H9 (cell line): ENCODE data around the gene SPESP1. TPM values are rescaled to one million over a fixed set of nuclear protein-coding genes. Genes with fewer than 3 reads are reported as not detected.

Source experiments
- DNase-seq: peaks from one replicate; pipeline ENCODE4 v3.0.0-alpha.2; 2017
- H2AFZ ChIP-seq: one replicate; pipeline ENCODE4 v1.6.1; 2013; ENCODE audit warnings: mild to moderate bottlenecking, low read length, control low read depth, moderate library complexity
- H2AK5ac ChIP-seq: 2 replicates; pipeline ENCODE4 v1.6.1; 2013; ENCODE audit warnings: low read length, control low read depth, mixed read lengths; ENCODE audit not compliant: insufficient read length
- H2BK120ac ChIP-seq: one replicate; pipeline ENCODE4 v1.6.1; 2013; ENCODE audit warnings: low read depth, mild to moderate bottlenecking, low read length, control low read depth, inconsistent platforms; ENCODE audit not compliant: poor library complexity, severe bottlenecking
- H2BK12ac ChIP-seq: 2 replicates; pipeline ENCODE4 v1.6.1; 2013; ENCODE audit warnings: low read length, control low read depth, mixed read lengths, low read depth; ENCODE audit not compliant: insufficient read length
- H2BK15ac ChIP-seq: 2 replicates; pipeline ENCODE4 v1.6.1; 2013; ENCODE audit warnings: low read depth, low read length, control low read depth
- H2BK20ac ChIP-seq: one replicate; pipeline ENCODE4 v1.6.1; 2013; ENCODE audit warnings: low read depth, mild to moderate bottlenecking, low read length, control low read depth, inconsistent platforms; ENCODE audit not compliant: poor library complexity, severe bottlenecking
- H2BK5ac ChIP-seq: 2 replicates; pipeline ENCODE4 v1.6.1; 2013; ENCODE audit warnings: low read length, control low read depth, mixed read lengths; ENCODE audit not compliant: insufficient read length
- H3K14ac ChIP-seq: 2 replicates; pipeline ENCODE4 v1.6.1; 2013; ENCODE audit warnings: low read length, control low read depth; ENCODE audit not compliant: insufficient read depth
- H3K18ac ChIP-seq: 2 replicates; pipeline ENCODE4 v1.6.1; 2013; ENCODE audit warnings: low read depth, mild to moderate bottlenecking, mixed read lengths, low read length, control low read depth; ENCODE audit not compliant: insufficient read length
- H3K23ac ChIP-seq: 2 replicates; pipeline ENCODE4 v1.6.1; 2013; ENCODE audit warnings: low read length, control low read depth, mixed read lengths, low read depth; ENCODE audit not compliant: insufficient read length
- H3K23me2 ChIP-seq: 2 replicates; pipeline ENCODE4 v1.6.1; 2013; ENCODE audit warnings: low read depth, mild to moderate bottlenecking, mixed read lengths, low read length, control low read depth; ENCODE audit not compliant: insufficient read length, poor library complexity, severe bottlenecking
- H3K27ac ChIP-seq: 2 replicates; pipeline ENCODE4 v1.5.1; 2013; ENCODE audit warnings: low read length, control low read depth, mixed read lengths, low read depth; ENCODE audit not compliant: insufficient read length
- H3K27me3 ChIP-seq: 2 replicates; pipeline ENCODE4 v1.6.1; 2013; ENCODE audit warnings: low read length, control low read depth, inconsistent platforms; ENCODE audit not compliant: insufficient read depth
- H3K4ac ChIP-seq: 2 replicates; pipeline ENCODE4 v1.6.1; 2013; ENCODE audit warnings: low read depth, mild to moderate bottlenecking, control low read depth, inconsistent platforms, low read length, moderate library complexity
- H3K4me1 ChIP-seq: 2 replicates; pipeline ENCODE4 v1.6.1; 2013; ENCODE audit warnings: low read length, control low read depth, inconsistent platforms; ENCODE audit not compliant: insufficient read depth
- H3K4me2 ChIP-seq: 2 replicates; pipeline ENCODE4 v1.6.1; 2013; ENCODE audit warnings: low read length, control low read depth, mixed read lengths; ENCODE audit not compliant: insufficient read length, insufficient read depth
- H3K56ac ChIP-seq: 2 replicates; pipeline ENCODE4 v1.6.1; 2013; ENCODE audit warnings: low read depth, mild to moderate bottlenecking, mixed read lengths, low read length, control low read depth; ENCODE audit not compliant: insufficient read length
- H3K79me1 ChIP-seq: 2 replicates; pipeline ENCODE4 v1.6.1; 2013; ENCODE audit warnings: low read depth, mild to moderate bottlenecking, moderate library complexity, low read length, control low read depth, inconsistent platforms; ENCODE audit not compliant: insufficient read depth, poor library complexity, severe bottlenecking
- H3K79me2 ChIP-seq: 2 replicates; pipeline ENCODE4 v1.6.1; 2013; ENCODE audit warnings: low read length, control low read depth, inconsistent platforms; ENCODE audit not compliant: insufficient read depth
- H3K9ac ChIP-seq: 2 replicates; pipeline ENCODE4 v1.6.1; 2013; ENCODE audit warnings: low read length, control low read depth, mixed read lengths; ENCODE audit not compliant: insufficient read length; ENCODE audit errors: extremely low read depth
- H3K9me3 ChIP-seq: one replicate; pipeline ENCODE4 v1.6.1; 2013; ENCODE audit warnings: low read depth, low read length, inconsistent platforms; ENCODE audit not compliant: control insufficient read depth
- H3T11ph ChIP-seq: one replicate; pipeline ENCODE4 v1.6.1; 2013; ENCODE audit warnings: mild to moderate bottlenecking, low read length, control low read depth, inconsistent platforms
- H4K20me1 ChIP-seq: one replicate; pipeline ENCODE4 v1.6.1; 2013; ENCODE audit not compliant: control insufficient read depth, insufficient read length, insufficient read depth
- H4K5ac ChIP-seq: 2 replicates; pipeline ENCODE4 v1.6.1; 2013; ENCODE audit warnings: low read depth, mild to moderate bottlenecking, mixed read lengths, low read length, control low read depth; ENCODE audit not compliant: insufficient read length
- H4K8ac ChIP-seq: replicated peaks from 2 replicates; pipeline ENCODE4 v1.6.1; 2013; ENCODE audit warnings: low read length, control low read depth, mixed read lengths, low read depth; ENCODE audit not compliant: insufficient read length
- H4K91ac ChIP-seq: 2 replicates; pipeline ENCODE4 v1.6.1; 2013; ENCODE audit warnings: low read depth, mild to moderate bottlenecking, moderate library complexity, mixed read lengths, low read length, control low read depth; ENCODE audit not compliant: insufficient read length
- H3K27ac Mint-ChIP-seq, 3 experiments: 2 replicates in 2 of 3; 3 replicates in 1 of 3; pipeline ENCODE4 v1.8.0; 2020 to 2021; ENCODE audit warnings: mixed read lengths in 3 of 3, mild to moderate bottlenecking in 1 of 3, moderate library complexity in 1 of 3
- H3K27me3 Mint-ChIP-seq: 2 replicates; pipeline ENCODE4 v1.8.0; 2021; ENCODE audit warnings: low read depth, mild to moderate bottlenecking, moderate library complexity, mixed read lengths
- H3K36me3 Mint-ChIP-seq, 3 experiments: 2 replicates in 2 of 3; 3 replicates in 1 of 3; pipeline ENCODE4 v1.8.0; 2020 to 2021; ENCODE audit warnings: low read depth in 3 of 3, mixed read lengths in 3 of 3; ENCODE audit not compliant: insufficient read depth in 1 of 3
- H3K4me1 Mint-ChIP-seq, 2 experiments: 2 replicates each; pipeline ENCODE4 v1.8.0; 2020; ENCODE audit warnings: mixed read lengths in 2 of 2
- H3K4me3 Mint-ChIP-seq, 2 experiments: 2 replicates in 1 of 2; 3 replicates in 1 of 2; pipeline ENCODE4 v1.8.0; 2020 to 2021; ENCODE audit warnings: mild to moderate bottlenecking in 2 of 2, mixed read lengths in 2 of 2, moderate library complexity in 1 of 2
- H3K9me3 Mint-ChIP-seq, 2 experiments: 2 replicates in 1 of 2; 3 replicates in 1 of 2; pipeline ENCODE4 v1.8.0; 2020; ENCODE audit warnings: mild to moderate bottlenecking in 2 of 2, mixed read lengths in 2 of 2, moderate library complexity in 1 of 2
- CTCF ChIP-seq: fragments of 200-600 bp; sonication (generic); conservative IDR thresholded peaks from 3 replicates; pipeline ENCODE4 v1.8.0; 2021; ENCODE audit warnings: antibody characterized with exemption, mild to moderate bottlenecking
- WGBS: extraction: QIAGEN DNeasy Blood & Tissue Kit; methylation state at CpG from one replicate; pipeline ENCODE4 v1.1.7; 2013; ENCODE audit warnings: missing lambda C conversion rate, low lambda C conversion rate, mixed read lengths; ENCODE audit not compliant: insufficient read length; ENCODE audit errors: extremely low coverage; 5-methylcytosine and 5-hydroxymethylcytosine counted together
- total RNA-seq: library from RNA; stranded (reverse); gene quantifications from 2 replicates; pipeline ENCODE4 v1.2.1, GENCODE V29; 2021

SPESP1 gene
- total RNA-seq, 1 experiment from 2014 or later, result not detected

- Histone ChIP-seq H2BK15ac (no peak overlapping the region), H3K27me3 (no peaks in the 10 kb centered on the region), H3K14ac (no peak overlapping the region), H3K23ac (no peak overlapping the region), H4K8ac (no peak overlapping the region), H3T11ph (no peak overlapping the region), H3K18ac (no peak overlapping the region), H3K4me2 (no peak overlapping the region), H2BK5ac (no peak overlapping the region), H3K9me3 (no peaks in the 10 kb centered on the region), H4K91ac (no peak overlapping the region), H3K56ac (no peak overlapping the region), H2AK5ac (no peak overlapping the region), H3K4ac (no peak overlapping the region), H2BK20ac (no peak overlapping the region), H4K20me1 (no peaks in the 10 kb centered on the region), H3K4me1 (no peaks in the 10 kb centered on the region), H3K27ac (no peak overlapping the region), H2AFZ (no peak overlapping the region), H2BK120ac (no peak overlapping the region), H3K9ac (no peak overlapping the region), H3K79me2 (no peaks in the 10 kb centered on the region), H2BK12ac (no peak overlapping the region), H4K5ac (no peak overlapping the region), H3K79me1 (no peaks in the 10 kb centered on the region), H3K23me2 (no peaks in the 10 kb centered on the region)
- Mint-ChIP-seq H3K4me1 (no peaks in the 10 kb centered on the region), H3K4me3 (no peak overlapping the region), H3K9me3 (no peaks in the 10 kb centered on the region; a peak in 1 of 5 replicates), H3K36me3 (no peaks in the 10 kb centered on the region; a peak in 1 of 7 replicates), H3K27me3 (no peaks in the 10 kb centered on the region; the same call in 1 of the 2 replicates), H3K27ac (no peak overlapping the region)
- no peak for TF ChIP-seq CTCF
- no CpG with 5 or more reads among the region's 2 CpGs for WGBS
- DNase-seq, result no peak
These were observed 19.5 kb upstream of the SPESP1 start for GRCh38 chr15:68910816-68911215.
